ENCODE data around the gene HOXA11.

The HOXA11 gene

DNA sequence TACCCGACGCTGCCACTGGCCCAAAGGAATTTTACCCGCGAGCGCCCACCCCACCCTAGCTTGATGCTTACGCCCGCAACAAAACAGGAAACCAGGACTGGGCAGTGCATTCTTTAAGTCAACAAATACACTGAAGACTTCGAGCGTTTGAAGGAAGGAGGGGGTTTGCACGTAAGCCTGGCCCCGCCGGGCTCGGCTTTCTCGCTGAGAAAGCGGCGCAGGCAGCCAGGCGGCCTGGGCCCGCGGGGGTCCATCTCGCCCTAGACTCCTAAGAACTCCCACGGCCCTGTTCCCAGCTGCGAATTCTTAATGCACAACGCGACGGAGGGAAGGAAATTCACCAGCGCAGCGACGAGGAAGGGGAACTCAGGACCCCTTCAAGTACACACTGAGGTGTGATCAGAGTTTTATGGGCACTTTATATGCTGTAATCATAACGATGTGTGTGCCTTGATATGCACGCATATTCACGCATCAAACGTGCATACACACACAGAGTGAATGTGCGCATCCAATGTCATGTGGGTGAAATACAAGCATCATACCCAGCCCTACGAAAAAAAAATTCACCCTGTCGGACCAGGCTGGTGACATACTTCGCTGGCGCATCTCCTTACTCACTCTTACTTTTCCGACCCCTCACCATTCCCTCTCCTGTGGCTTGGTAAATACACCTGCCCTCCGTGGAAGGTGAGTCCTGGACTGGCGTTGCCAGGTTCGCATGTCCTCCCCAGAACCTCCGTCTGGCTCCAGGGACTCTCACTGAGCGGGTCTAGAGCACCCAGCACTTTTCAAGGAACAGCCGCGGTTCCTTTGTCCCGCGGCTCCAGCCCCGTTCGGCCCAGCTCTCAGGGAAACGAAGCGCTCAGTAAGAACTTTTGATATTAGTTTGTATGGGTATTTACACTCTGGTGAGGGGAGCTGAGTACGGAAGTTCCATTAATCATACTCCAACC, 20.6 kb upstream of the HOXA11 start:
- DNase-seq (ENCODE audit: low read depth): no peak

DNA sequence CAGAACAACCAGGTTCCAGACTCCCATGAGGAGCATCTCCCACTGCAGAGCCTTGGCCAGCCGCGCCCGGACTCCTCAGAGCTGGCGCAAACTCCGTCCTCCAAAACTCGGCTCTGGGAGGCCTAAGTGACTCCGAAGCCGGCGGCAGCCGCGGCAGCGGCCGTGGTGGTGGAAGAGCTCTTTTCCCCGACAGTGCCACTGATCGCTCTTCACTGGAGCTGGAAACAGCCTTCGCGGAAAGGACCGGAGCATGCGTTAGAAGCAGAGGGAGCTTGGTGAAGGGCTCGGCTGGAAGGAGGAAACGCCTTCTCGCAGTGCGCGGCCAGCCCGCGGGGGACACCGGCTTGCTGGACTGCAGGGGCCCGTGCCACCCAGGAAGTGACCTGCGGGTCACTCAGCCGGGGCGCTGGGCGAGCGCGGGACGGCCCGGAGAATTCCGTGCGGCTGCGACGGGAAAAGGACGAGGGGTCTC, 19.9 kb upstream of the HOXA11 start:
- no peak for DNase-seq (ENCODE audit: low read depth)

DNA sequence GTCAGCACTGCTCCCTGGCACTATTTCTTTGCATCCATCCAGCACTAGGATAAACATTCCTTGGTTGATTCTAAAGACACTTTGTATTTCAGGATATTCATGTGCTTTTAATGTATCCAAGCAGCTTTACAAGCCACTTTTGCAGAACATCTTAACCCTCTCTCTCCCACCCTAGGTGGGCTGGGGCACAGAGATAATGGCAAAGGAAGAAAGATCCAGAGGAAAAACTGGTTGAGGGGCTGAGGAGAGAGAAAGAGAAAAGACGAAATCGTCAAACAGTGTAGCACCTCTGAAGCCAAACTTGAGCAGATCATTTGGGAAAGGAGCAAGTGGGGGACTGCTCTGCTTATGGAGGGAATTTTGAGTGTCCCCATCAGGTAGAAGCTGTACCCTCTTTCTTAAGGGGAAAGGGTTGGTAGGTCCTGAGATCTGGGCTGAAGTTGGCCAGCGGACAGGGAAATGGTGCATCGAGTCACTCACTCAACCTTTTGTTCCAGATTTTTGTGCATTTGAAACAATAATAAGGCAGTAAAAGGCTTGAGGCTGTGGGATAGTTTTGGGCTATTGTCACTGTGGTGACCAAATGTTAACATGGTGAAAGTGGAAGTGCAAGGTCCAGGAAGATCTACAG, 19.0 kb upstream of the HOXA11 start:
- DNase-seq (ENCODE audit: low read depth): no peak

DNA sequence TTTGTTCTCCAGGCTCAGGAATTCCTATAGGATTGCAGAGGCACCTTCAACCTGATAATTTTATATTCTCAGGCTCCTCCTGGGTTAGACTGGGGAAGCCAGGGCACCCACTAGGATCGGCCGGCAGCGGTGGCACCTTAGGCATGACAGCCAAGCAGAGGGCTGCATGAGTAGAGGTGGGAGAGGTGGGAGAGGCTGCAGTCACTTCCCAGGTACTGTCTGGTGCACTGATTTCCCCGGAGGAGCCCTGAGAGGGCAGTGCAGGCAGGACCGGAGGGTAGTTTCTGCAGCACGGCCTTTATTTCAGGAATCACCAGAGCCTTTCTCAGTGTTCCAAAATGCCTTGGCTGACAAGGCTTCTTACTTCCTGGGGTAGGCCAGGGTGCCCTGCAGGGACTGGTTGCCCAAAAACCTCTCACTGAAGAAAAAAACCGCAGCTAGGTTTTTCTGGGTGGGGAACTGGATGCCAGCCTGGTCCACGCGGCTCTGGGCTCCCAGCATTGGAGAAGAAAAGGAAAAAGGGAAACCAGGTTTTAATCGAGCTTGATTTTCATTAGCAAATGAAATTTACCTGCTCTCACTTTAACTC, 18.4 kb upstream of the HOXA11 start:
- no peak for DNase-seq (ENCODE audit: low read depth)

DNA sequence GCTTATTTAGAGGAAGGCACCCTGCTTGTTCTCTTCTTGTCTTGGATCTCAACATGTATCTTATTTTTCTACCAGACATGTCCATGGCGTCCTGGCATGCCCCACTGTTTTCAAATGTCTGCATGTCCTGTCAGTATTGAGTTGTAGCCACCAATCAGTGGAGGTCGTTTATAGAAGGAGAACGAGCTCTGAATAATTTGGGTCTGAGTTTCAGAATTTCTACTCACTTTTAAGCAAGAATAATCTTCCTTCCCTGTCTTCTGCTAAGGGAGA, 17.8 kb upstream of the HOXA11 start:
- DNase-seq (ENCODE audit: low read depth): no peak

DNA sequence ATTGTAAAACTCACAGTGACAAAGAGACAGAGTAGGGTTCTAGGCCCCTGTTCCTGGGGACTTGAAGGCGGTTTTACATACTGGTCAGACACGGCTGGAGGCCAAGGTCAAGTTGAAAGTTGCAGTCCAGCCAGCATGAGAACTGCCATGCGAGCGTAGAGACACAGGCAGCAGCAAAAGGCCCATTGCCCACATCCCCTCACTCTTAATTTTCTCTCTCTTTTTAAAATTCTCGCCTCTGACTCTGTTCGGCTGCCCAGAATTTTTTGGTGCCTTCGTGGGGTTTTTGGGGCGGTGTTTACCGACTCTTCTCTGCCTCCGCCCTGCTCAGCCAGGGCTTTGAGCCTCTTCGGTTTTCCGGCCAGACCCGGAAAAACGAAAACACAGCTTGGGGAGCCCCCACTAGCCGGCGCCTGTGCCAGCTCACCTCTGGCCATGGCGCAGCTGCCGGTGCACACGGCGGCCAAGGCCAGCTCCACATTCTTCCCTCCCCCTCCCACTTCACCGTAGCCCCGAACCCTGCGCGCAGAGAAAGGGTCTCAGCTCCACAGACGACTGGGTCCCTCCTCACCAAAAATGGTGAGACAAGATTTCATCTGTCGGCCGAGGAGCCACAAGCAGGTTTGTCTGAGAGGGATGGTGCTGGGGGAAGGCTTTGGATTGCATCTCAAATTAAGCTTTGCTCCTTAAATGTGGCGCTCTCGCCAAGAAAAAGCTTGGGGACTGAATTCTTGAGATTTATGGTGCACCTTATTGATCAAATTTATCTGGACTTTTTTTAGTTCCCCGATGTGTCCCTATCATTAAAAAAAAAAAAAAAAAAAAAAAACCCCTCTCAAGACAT, 17.2 kb upstream of the HOXA11 start:
- DNase-seq (ENCODE audit: low read depth): no peak

DNA sequence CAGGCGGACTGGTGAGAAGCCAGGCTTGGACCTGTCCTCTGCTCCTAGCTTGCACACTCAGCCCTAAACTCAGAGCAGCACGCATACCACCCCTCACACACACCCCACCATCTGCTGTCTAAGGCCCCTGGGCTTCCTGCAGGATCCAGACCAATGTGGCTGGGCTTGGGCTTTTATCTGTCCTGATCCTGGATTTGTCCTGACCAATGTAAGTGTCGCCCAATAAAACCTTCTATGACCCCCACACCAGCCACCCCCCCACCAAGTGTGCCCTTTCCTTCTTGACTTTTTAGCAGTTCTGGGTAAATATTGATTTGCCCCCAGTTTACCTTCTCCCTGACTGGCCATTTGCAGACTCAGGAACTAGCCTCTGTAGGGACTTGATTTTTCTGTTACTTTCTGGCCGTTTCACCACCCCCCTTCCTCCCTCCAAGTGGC, 16.6 kb upstream of the HOXA11 start:
- DNase-seq (ENCODE audit: low read depth): no peak

DNA sequence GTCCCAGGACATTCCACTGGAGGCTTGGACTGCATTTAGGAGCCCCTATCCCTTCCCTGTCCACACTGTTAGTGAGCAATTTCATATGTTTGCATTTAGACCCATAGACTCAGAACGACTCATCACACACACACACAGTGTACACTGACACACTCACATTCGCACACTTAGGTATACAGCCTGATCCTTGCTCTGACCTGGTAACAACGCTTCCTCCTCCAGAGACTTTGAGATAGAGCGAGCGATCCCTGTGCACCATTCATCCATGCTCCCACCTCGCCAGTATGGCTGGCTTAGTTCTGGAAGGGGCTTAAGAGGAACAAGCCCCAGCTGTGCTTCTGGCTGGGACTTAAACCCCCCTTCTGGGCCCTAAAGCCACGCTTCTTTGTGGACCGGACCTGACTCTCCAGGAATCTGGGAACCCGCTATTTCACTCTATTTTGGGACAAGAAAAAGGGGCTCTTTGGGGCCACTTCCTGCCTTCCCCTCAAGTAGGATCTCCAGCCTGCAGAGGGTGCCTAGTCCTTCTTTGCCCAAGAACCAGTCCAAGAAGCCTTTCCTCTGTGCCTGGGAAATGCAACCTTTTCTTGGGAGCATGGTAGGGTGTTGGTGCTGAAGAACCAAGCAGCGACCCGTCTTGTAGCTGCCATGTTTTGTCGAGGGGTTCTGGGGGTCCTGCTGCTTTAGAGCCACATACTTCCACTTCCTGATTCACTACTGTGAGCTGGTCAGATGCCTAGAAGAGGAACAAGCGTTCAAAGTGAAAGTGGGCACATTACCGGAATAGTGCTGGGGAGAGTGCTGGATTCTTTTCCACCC, 15.9 kb upstream of the HOXA11 start:
- DNase-seq (ENCODE audit: low read depth): no peak

DNA sequence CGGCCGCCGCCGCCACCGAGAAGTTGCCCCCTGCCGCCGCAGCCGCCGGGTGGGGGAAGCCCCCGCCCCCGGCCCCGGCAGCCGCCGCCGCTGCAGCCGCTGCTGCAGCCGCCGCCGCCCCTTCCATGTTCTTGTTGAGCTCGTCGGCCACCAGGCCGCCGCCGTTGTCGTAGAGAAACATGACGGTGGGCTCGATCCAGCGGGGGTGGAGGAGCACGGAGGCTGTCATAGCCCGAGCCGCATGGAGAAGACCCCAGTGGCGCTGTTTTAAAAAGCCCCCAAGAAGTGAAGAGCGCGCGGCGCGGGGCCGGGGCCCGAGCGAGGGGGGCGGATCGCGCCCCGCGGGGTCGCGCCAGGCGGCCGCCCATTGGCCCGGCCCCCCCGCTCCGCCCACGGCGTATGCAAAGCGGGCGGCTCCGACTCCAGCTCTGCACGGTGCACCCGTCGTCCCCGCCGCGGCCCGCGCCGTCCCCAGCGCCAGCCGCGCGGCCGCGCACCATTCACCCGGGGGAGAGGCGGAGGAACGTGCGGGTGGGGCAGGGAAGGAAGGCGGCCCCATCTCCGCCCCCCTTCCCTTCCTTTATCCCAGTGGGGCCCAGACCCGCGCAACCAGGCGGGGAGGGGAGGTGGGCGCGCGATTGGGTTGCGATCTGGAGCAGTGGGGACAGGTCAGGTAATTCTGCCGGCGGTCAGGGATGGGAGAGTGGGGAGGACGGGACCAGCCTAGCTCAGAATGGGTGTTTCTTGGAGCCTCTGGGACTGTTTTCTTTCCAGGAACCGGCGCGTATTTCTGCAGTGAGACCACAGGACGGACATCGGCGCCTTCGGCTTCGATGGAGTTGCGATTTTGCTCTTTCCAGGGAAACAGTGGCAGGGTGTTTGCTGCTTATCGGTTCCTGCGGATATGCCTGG, 15.1 kb upstream of the HOXA11 start, which contains the start of gene HOXA13:
HOXA13 (minus strand) TSS at position 243 of the 912 bp plus-strand sequence; CDS start at position 229, 14 bp downstream.
- DNase-seq (ENCODE audit: low read depth): no peak

DNA sequence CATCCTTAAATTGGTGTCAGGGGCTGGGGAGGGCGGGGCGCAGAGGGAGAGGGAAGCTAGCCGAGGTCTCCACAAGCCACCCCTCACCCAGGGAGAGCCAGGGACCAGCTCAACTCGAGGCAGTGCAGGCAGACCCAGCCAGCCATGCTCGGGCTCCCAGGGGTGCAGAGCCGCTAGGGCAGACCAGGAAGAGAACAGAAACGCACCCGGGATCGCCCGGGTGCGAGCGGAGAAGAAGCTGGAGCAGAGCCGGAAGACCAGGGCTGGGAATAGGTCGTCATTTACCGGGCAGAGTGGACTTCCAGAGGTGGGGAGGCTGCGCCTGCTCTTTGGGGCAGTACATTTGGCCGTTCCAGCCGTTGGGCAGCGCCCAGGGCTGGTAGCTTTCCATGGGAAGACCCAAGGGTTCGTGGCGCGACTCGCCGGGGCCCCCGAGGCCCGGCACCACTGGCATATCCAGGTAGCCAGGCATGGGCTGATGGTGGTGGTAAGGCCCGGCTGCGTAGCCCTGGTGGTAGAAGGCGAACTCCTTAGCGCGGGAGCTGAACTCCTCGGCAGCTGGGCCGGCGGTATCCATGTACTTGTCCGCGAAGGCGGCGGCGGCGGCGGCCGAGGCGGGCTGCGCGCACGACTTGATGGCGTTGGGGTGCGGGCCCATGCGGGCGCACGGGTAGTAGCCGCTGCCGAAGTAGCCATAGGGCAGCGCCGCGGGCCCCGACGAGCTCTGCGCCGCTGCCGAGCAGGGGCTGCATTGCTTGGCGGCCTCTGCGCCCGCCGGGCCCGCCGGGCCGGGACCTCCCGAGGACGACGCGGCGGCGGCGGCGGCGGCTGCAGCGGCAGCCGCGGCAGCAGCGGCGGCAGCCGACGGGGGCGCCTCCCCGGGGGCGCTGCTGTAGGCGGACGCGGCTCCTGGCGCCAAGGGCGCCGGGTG, 14.1 kb upstream of the HOXA11 start:
- no peak for DNase-seq (ENCODE audit: low read depth)

DNA sequence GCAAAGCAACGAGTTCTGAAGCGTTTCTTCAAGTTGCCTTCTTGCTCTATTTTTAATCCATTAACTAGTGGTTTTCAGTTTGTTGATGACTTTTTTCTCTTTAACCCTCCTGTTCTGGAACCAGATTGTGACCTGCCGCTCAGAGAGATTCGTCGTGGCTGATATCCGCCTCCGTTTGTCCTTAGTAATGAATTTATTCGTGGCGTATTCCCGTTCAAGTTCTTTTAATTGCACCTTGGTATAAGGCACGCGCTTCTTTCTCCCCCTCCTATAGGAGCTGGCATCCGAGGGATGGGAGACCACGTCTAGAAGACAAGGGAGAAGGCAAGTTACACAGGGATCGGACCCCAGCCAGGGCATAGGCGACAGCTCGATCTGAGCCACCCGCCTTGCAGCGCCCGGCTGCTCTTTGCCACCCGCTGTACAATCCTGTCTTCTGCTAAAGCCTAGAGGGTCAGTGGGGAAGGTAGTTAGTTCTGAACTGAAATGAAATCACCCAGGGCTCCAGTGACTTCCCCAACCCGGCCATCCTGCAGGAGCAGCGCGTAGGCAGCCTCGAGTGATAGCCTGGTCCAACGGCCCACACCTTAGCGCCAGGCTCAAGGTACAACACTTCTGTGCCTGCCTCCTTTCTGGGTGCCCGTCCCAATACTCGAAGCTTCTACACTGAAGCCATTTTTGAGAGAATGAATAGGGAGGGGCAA, 13.3 kb upstream of the HOXA11 start:
- DNase-seq (ENCODE audit: low read depth): no peak

DNA sequence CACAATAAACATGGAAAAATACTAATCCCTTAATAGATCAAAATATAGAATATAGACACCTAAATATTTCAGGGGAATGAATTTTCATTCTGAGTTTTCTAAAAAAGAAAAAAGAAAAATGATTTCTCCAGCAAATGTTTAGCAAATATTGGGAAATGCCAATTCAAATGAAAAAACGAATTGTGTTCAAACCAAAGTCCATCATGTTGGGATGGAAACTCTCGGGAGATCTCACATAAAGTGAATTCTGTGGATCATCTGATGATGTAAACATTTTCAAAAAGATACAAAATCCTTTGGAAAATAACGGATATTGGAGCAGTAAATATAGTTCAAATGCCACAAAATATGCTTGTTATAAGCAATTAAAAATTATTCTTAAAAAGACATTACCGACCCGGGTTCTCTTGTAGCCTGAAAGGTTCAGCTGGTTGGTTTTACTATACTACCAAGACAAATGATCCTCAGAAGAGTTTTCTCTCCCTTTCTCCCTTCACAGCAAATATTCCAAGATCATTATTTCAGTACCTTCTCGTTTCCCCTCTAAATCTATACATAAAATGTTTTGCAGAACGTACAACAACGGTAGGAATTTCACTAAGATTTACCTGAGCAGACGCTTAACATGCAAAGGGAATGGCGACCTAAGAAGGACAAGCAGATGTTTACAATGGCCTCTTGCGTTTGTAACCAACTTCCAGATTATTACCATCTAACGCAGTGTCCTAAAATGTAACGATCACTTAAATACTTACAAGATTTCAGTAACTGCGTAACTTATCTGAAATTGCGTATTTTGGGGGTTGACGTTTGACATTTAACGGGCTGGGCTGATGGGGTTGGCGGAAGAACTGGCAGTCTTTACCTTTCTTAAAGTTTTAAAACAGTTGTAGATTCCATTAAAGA, 12.4 kb upstream of the HOXA11 start:
- no peak for DNase-seq (ENCODE audit: low read depth)

DNA sequence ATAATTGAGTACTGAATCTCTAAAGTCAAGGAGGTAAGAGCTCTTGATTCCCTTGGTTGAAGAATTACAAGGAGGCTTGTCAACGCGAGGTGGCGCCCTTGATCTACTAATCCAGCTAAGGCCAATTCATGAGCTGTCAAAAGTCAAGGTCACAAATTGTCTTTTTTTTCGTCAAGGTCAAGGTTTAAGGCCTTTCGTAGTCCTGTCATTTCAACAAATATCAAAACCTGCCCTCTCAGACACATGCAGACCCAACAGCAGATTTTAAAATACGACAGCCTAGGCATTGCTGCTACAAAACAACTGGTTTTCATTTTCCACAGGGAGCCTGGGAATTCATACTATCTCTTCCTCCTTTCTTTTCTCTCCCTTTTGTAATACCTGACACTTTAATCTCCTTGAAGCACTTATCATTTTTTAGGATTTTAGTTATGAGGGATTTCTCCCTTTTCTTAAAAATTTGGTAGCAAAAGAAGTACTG, 11.3 kb upstream of the HOXA11 start:
- DNase-seq (ENCODE audit: low read depth): peak; percentile 83

DNA sequence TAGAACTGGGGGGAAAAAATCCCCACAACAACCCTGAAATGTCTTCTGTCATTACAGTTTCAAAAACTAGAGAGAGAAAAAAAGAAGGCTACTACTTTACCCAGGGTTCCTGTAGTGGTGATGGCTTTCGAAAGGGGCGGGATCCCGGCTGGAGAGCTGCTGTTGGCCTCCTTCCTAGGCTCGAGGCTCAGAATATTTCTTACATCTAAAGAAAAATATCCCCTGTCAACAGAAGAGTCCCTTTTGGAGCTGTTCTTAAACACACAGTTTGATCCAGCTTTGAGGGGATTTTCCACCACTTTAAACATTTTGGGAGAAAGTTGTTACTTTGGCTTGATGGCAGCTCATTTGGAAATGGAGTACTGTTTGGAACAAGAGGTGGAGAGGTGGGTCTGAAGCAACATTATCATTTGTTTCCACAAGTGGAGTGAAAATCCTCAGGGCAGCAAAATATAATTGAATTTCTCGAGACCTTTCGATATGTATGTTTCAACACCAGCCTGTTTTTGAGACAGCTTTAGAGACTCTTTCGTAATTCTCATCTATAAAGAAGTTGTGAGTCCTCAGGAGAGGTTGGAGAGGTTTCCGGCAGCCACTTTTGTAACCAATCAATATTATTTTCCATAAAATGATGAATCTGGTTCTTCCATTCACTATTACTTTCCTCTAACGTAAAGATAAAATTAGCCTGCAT, 9.8 kb upstream of the HOXA11 start:
- no peak for DNase-seq (ENCODE audit: low read depth)

DNA sequence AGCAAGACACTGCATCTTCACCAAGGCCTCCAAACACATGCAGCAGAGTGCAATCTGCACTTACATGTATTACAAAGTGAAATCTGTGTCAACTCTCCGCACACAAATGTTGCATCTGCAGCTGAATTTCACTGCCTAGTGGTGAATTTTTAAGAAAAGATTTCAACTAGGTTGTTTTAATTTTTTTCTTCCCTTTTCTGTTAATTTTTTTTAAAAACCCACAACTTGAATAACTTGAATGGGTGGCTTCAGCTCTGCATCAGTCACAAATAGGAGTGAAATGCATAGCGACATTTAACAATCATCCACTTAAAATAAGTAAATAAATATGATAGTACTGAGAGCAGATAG, 8.9 kb upstream of the HOXA11 start:
- no peak for DNase-seq (ENCODE audit: low read depth)

DNA sequence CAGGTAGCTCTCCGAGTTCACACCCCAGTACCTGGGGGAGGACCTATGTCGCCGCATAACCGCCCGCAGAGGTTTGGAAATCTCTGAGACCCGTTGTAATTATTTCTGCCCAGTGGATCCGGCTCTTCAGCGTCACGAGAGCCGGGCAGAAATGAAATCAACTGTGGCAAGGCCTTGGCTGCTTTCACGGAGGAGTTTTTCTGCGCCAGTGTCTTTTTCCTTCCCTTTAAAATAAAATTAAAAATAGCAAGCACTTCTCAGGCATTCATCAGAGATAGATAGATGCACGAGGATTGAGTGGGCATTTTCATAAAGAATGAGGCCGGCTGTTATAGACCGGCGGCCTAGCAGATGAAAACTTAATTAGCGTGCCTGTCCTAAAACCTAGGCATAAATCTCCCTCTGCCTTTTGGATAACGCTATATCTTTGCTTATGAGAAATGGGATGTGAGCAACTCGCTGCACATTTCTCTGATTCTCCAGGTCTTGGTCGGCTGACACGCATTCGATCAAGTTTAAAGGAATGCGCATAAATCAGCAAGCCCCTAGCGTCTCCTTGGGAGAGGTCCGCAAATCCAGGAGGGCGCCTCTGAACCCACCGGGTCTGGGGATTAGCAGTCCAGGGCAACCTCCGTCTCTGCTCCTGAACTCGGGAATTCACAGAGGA, 8.4 kb upstream of the HOXA11 start:
- DNase-seq (ENCODE audit: low read depth): no peak

Data from activated T-cell treated with anti-CD3 and anti-CD28 coated beads for 1 hour (primary cell).